GM23338 (cell line): Measurements from ENCODE around the gene AGBL4. TPM values are rescaled to one million over a fixed set of nuclear protein-coding genes. Genes with fewer than 3 reads are reported as not detected.

ENCODE experiments used
- ATAC-seq: fragments of 200-7000 bp; cut with Tn5 transposase; 3 replicates; pipeline ENCODE4 v1.9.1; 2020
- DNase-seq: peaks from one replicate; pipeline ENCODE4 v3.0.0-alpha.2; 2015; ENCODE audit warnings: low spot score
- H2AFZ ChIP-seq: fragments of 200-600 bp; sonication (generic); 2 replicates; pipeline ENCODE4 v1.8.0; 2016; ENCODE audit warnings: antibody characterized with exemption, mild to moderate bottlenecking, moderate library complexity
- H3F3A ChIP-seq: fragments of 200-600 bp; sonication (generic); replicated peaks from 2 replicates; pipeline ENCODE4 v1.8.0; 2017; ENCODE audit warnings: antibody characterized with exemption, mixed run types, low read depth
- H3K27ac ChIP-seq: fragments of 200-600 bp; sonication (generic); 2 replicates; pipeline ENCODE4 v1.6.1; 2016; ENCODE audit warnings: low read depth
- H3K27me3 ChIP-seq: fragments of 200-600 bp; sonication (generic); 2 replicates; pipeline ENCODE4 v1.8.0; 2016; ENCODE audit warnings: mild to moderate bottlenecking, mixed run types, moderate library complexity; ENCODE audit not compliant: insufficient read depth
- H3K36me3 ChIP-seq: fragments of 200-600 bp; sonication (generic); 2 replicates; pipeline ENCODE4 v1.8.0; 2016; ENCODE audit warnings: mild to moderate bottlenecking; ENCODE audit not compliant: insufficient read depth
- H3K4me1 ChIP-seq: fragments of 200-600 bp; sonication (generic); 2 replicates; pipeline ENCODE4 v1.8.0; 2016; ENCODE audit warnings: mild to moderate bottlenecking, moderate library complexity; ENCODE audit not compliant: insufficient read depth
- H3K4me2 ChIP-seq: fragments of 200-600 bp; sonication (generic); 2 replicates; pipeline ENCODE4 v1.7.1; 2017; ENCODE audit warnings: mixed run types
- H3K4me3 ChIP-seq: fragments of 200-600 bp; sonication (generic); 2 replicates; pipeline ENCODE4 v1.6.1; 2016; ENCODE audit warnings: mixed run types
- H3K79me2 ChIP-seq: fragments of 200-600 bp; sonication (generic); replicated peaks from 2 replicates; pipeline ENCODE4 v1.8.0; 2017; ENCODE audit warnings: mild to moderate bottlenecking; ENCODE audit not compliant: insufficient read depth
- H3K9me2 ChIP-seq: fragments of 200-600 bp; sonication (generic); 2 replicates; pipeline ENCODE4 v1.8.0; 2017; ENCODE audit not compliant: insufficient read depth
- H4K20me1 ChIP-seq: fragments of 200-600 bp; sonication (generic); replicated peaks from 2 replicates; pipeline ENCODE4 v1.8.0; 2017; ENCODE audit warnings: mild to moderate bottlenecking; ENCODE audit not compliant: insufficient read depth
- H3K27ac Mint-ChIP-seq: 2 replicates; pipeline ENCODE4 v1.8.0; 2020; ENCODE audit warnings: inconsistent platforms, mild to moderate bottlenecking, moderate library complexity, mixed read lengths
- H3K27me3 Mint-ChIP-seq: 3 replicates; pipeline ENCODE4 v1.8.0; 2022; ENCODE audit warnings: low read depth, mild to moderate bottlenecking, moderate library complexity, mixed read lengths, inconsistent platforms; ENCODE audit not compliant: insufficient read depth, poor library complexity
- H3K36me3 Mint-ChIP-seq: 3 replicates; pipeline ENCODE4 v1.8.0; 2021; ENCODE audit warnings: low read depth, mild to moderate bottlenecking, inconsistent platforms, moderate library complexity, mixed read lengths
- H3K4me1 Mint-ChIP-seq: 3 replicates; pipeline ENCODE4 v1.8.0; 2020; ENCODE audit warnings: mild to moderate bottlenecking, inconsistent platforms, mixed read lengths
- H3K4me3 Mint-ChIP-seq: 3 replicates; pipeline ENCODE4 v1.8.0; 2021; ENCODE audit warnings: moderate library complexity, mild to moderate bottlenecking, inconsistent platforms, mixed read lengths
- H3K9me3 Mint-ChIP-seq: 3 replicates; pipeline ENCODE4 v1.8.0; 2020; ENCODE audit warnings: moderate library complexity, mild to moderate bottlenecking, inconsistent platforms, mixed read lengths
- CREB1 ChIP-seq: fragments of 250-450 bp; sonication (Bioruptor Pico); IDR thresholded peaks from 2 replicates; pipeline ENCODE4 v1.5.0; 2020; ENCODE audit warnings: low read depth, mild to moderate bottlenecking, moderate library complexity
- EZH2 ChIP-seq: fragments of 200-600 bp; sonication (generic); IDR thresholded peaks from one replicate; pipeline ENCODE4 v1.8.0; 2017; ENCODE audit warnings: antibody characterized with exemption, mild to moderate bottlenecking, low read depth; ENCODE audit not compliant: unreplicated experiment
- EZH2phosphoT487 ChIP-seq: fragments of 200-600 bp; sonication (generic); IDR thresholded peaks from one replicate; pipeline ENCODE4 v1.8.1; 2018; ENCODE audit warnings: antibody characterized with exemption; ENCODE audit not compliant: unreplicated experiment
- JUNB ChIP-seq: IDR thresholded peaks from one replicate; pipeline ENCODE4 v1.6.1; 2016; ENCODE audit warnings: antibody characterized with exemption; ENCODE audit not compliant: unreplicated experiment
- NANOG ChIP-seq: IDR thresholded peaks from 2 replicates; pipeline ENCODE4 v1.6.1; 2016; ENCODE audit warnings: antibody characterized with exemption, borderline replicate concordance
- STAT1 ChIP-seq: IDR thresholded peaks from one replicate; pipeline ENCODE4 v1.6.1; 2016; ENCODE audit warnings: antibody characterized with exemption; ENCODE audit not compliant: unreplicated experiment
- ZNF114 ChIP-seq: fragments of 250-450 bp; sonication (Bioruptor Pico); IDR thresholded peaks from 2 replicates; pipeline ENCODE4 v1.5.0; 2020; ENCODE audit warnings: mild to moderate bottlenecking, moderate library complexity
- ZNF331 ChIP-seq: fragments of 250-450 bp; sonication (Bioruptor Pico); IDR thresholded peaks from 2 replicates; pipeline ENCODE4 v1.5.0; 2020; ENCODE audit warnings: low read depth, mild to moderate bottlenecking, moderate library complexity
- polyA plus RNA-seq: library from polyadenylated mRNA; unstranded; fragments of >200 nt; fragmentation: Nextera tagmentation; extraction: Ambion mirVana; gene quantifications from 2 replicates; pipeline ENCODE4 v1.2.1, GENCODE V29; 2016
- total RNA-seq: library from RNA; depleted of rRNA; stranded (reverse); fragments of >200 nt; shearing (Covaris generic); gene quantifications from 2 replicates; pipeline ENCODE4 v1.2.3, GENCODE V29; 2014
- TF ChIP-seq, protein P1 (sequence below): fragments of 250-450 bp; sonication (Bioruptor Pico); IDR thresholded peaks from 2 replicates; pipeline ENCODE4 v1.5.0; 2020; ENCODE audit warnings: mild to moderate bottlenecking, moderate library complexity
- TF ChIP-seq, protein P2 (sequence below): IDR thresholded peaks from one replicate; pipeline ENCODE4 v1.6.1; 2018; ENCODE audit warnings: antibody characterized with exemption; ENCODE audit not compliant: unreplicated experiment
- TF ChIP-seq, protein P3 (sequence below), 2 experiments: fragments of 200-600 bp in 1 of 2; sonication (generic) in 1 of 2; conservative IDR thresholded peaks; 2 replicates each; pipeline versions ENCODE4 v1.5.1 to v1.6.1; 2016 to 2017; ENCODE audit warnings: antibody characterized with exemption in 2 of 2, low read depth in 2 of 2, mild to moderate bottlenecking in 2 of 2, moderate library complexity in 1 of 2
- TF ChIP-seq, protein P4 (sequence below): IDR thresholded peaks from 2 replicates; pipeline ENCODE4 v1.6.1; 2016; ENCODE audit warnings: antibody characterized with exemption

Gene AGBL4
- total and polyA plus RNA-seq, 2 experiments from 2014 or later = 0.91 to 1.5 TPM

DNA sequence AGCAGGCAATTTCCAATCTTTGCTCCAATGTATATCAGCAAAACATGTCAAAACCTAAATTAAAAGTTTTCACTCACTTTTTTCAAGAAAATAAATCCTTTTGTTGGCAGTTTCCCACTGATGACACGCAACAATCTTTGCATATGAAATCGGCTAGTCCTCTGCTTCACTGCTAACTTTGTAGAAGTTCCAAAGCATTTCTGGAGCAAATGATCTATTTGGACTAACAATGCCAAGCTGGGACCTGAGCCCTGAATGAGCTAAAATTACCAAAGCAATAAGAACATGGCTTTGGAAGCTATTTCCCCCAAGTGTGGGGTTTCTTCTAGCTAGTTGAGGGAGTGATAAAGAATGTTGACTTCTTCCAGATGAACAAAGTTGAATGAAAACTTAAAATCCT lies 1252.2 kb downstream of the AGBL4 start (continued):
- TF ChIP-seq EZH2phosphoT487 = no peak
- TF ChIP-seq, protein P1, sequence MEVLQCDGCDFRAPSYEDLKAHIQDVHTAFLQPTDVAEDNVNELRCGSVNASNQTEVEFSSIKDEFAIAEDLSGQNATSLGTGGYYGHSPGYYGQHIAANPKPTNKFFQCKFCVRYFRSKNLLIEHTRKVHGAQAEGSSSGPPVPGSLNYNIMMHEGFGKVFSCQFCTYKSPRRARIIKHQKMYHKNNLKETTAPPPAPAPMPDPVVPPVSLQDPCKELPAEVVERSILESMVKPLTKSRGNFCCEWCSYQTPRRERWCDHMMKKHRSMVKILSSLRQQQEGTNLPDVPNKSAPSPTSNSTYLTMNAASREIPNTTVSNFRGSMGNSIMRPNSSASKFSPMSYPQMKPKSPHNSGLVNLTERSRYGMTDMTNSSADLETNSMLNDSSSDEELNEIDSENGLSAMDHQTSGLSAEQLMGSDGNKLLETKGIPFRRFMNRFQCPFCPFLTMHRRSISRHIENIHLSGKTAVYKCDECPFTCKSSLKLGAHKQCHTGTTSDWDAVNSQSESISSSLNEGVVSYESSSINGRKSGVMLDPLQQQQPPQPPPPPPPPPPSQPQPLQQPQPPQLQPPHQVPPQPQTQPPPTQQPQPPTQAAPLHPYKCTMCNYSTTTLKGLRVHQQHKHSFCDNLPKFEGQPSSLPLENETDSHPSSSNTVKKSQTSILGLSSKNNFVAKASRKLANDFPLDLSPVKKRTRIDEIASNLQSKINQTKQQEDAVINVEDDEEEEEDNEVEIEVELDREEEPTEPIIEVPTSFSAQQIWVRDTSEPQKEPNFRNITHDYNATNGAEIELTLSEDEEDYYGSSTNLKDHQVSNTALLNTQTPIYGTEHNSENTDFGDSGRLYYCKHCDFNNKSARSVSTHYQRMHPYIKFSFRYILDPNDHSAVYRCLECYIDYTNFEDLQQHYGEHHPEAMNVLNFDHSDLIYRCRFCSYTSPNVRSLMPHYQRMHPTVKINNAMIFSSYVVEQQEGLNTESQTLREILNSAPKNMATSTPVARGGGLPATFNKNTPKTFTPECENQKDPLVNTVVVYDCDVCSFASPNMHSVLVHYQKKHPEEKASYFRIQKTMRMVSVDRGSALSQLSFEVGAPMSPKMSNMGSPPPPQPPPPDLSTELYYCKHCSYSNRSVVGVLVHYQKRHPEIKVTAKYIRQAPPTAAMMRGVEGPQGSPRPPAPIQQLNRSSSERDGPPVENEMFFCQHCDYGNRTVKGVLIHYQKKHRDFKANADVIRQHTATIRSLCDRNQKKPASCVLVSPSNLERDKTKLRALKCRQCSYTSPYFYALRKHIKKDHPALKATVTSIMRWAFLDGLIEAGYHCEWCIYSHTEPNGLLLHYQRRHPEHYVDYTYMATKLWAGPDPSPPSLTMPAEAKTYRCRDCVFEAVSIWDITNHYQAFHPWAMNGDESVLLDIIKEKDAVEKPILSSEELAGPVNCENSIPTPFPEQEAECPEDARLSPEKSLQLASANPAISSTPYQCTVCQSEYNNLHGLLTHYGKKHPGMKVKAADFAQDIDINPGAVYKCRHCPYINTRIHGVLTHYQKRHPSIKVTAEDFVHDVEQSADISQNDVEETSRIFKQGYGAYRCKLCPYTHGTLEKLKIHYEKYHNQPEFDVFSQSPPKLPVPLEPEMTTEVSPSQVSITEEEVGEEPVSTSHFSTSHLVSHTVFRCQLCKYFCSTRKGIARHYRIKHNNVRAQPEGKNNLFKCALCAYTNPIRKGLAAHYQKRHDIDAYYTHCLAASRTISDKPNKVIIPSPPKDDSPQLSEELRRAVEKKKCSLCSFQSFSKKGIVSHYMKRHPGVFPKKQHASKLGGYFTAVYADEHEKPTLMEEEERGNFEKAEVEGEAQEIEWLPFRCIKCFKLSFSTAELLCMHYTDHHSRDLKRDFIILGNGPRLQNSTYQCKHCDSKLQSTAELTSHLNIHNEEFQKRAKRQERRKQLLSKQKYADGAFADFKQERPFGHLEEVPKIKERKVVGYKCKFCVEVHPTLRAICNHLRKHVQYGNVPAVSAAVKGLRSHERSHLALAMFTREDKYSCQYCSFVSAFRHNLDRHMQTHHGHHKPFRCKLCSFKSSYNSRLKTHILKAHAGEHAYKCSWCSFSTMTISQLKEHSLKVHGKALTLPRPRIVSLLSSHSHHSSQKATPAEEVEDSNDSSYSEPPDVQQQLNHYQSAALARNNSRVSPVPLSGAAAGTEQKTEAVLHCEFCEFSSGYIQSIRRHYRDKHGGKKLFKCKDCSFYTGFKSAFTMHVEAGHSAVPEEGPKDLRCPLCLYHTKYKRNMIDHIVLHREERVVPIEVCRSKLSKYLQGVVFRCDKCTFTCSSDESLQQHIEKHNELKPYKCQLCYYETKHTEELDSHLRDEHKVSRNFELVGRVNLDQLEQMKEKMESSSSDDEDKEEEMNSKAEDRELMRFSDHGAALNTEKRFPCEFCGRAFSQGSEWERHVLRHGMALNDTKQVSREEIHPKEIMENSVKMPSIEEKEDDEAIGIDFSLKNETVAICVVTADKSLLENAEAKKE (CRISPR knock-in tag) = no peak
- TF ChIP-seq EZH2 = no peak
- no peak for TF ChIP-seq CREB1 (CRISPR knock-in tag)
- TF ChIP-seq JUNB = no peak

DNA sequence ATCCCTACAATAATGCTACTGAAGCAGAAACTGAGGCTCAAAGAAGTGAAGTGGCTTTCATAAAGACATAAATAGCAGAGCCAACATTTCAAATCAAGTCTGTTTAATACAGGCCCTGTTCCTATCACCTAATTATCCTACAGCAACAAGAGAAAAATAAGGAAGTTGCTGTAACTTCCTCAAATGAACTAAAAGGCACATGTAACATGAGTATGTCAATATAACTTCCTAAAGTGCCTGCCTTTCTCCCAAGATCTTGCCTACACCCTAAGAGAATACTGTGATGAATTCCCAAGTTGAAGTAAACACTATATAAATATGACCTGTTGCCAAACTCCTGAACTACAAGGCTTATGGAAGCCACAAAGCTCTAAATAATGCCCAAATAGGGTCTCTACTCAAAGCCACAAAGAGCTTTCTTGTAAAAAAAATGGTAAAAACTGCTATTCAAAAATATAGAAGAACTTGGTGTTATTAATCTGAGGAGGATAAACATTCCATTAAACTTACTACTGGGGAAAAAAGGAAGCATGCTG lies 1255.7 kb downstream of the AGBL4 start:
- no peaks in the 10 kb centered on the region for H3K27me3 Mint-ChIP-seq
- H4K20me1 ChIP-seq = no peaks in the 10 kb centered on the region; the same call in 1 of the 2 replicates
- no peaks in the 10 kb centered on the region for H3K27me3 ChIP-seq
- no peaks in the 10 kb centered on the region for H3K9me2 ChIP-seq
- no peaks in the 10 kb centered on the region for H3K4me1 ChIP-seq
- H3K79me2 ChIP-seq = no peaks in the 10 kb centered on the region
- no peak for DNase-seq
- H3K4me2 ChIP-seq = no peak overlapping the region
- H3F3A ChIP-seq = no peaks in the 10 kb centered on the region
- H3K9me3 Mint-ChIP-seq = no peaks in the 10 kb centered on the region
- no peaks in the 10 kb centered on the region; the same call in 2 of the 3 replicates for H3K4me1 Mint-ChIP-seq
- no peak overlapping the region for H3K4me3 Mint-ChIP-seq
- no peak overlapping the region for H3K27ac Mint-ChIP-seq
- H3K27ac ChIP-seq = no peak overlapping the region
- no peaks in the 10 kb centered on the region for H3K36me3 ChIP-seq
- no peak overlapping the region for H2AFZ ChIP-seq
- no peaks in the 10 kb centered on the region; the same call in 2 of the 3 replicates for H3K36me3 Mint-ChIP-seq
- H3K4me3 ChIP-seq = no peak overlapping the region
- ATAC-seq = no peak
- TF ChIP-seq EZH2 = no peak
- TF ChIP-seq CREB1 (CRISPR knock-in tag) = no peak
- TF ChIP-seq, protein P2, sequence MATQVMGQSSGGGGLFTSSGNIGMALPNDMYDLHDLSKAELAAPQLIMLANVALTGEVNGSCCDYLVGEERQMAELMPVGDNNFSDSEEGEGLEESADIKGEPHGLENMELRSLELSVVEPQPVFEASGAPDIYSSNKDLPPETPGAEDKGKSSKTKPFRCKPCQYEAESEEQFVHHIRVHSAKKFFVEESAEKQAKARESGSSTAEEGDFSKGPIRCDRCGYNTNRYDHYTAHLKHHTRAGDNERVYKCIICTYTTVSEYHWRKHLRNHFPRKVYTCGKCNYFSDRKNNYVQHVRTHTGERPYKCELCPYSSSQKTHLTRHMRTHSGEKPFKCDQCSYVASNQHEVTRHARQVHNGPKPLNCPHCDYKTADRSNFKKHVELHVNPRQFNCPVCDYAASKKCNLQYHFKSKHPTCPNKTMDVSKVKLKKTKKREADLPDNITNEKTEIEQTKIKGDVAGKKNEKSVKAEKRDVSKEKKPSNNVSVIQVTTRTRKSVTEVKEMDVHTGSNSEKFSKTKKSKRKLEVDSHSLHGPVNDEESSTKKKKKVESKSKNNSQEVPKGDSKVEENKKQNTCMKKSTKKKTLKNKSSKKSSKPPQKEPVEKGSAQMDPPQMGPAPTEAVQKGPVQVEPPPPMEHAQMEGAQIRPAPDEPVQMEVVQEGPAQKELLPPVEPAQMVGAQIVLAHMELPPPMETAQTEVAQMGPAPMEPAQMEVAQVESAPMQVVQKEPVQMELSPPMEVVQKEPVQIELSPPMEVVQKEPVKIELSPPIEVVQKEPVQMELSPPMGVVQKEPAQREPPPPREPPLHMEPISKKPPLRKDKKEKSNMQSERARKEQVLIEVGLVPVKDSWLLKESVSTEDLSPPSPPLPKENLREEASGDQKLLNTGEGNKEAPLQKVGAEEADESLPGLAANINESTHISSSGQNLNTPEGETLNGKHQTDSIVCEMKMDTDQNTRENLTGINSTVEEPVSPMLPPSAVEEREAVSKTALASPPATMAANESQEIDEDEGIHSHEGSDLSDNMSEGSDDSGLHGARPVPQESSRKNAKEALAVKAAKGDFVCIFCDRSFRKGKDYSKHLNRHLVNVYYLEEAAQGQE = no peak
- no peak for TF ChIP-seq NANOG
- no peak for TF ChIP-seq JUNB
- TF ChIP-seq, protein P3, sequence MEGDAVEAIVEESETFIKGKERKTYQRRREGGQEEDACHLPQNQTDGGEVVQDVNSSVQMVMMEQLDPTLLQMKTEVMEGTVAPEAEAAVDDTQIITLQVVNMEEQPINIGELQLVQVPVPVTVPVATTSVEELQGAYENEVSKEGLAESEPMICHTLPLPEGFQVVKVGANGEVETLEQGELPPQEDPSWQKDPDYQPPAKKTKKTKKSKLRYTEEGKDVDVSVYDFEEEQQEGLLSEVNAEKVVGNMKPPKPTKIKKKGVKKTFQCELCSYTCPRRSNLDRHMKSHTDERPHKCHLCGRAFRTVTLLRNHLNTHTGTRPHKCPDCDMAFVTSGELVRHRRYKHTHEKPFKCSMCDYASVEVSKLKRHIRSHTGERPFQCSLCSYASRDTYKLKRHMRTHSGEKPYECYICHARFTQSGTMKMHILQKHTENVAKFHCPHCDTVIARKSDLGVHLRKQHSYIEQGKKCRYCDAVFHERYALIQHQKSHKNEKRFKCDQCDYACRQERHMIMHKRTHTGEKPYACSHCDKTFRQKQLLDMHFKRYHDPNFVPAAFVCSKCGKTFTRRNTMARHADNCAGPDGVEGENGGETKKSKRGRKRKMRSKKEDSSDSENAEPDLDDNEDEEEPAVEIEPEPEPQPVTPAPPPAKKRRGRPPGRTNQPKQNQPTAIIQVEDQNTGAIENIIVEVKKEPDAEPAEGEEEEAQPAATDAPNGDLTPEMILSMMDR (conservative IDR thresholded peaks at IDR 0.05; ENCODE audit: low read depth in 2 of 2) = no peak
- no peak for TF ChIP-seq STAT1
- TF ChIP-seq ZNF114 (CRISPR knock-in tag) = no peak
- TF ChIP-seq, protein P4, sequence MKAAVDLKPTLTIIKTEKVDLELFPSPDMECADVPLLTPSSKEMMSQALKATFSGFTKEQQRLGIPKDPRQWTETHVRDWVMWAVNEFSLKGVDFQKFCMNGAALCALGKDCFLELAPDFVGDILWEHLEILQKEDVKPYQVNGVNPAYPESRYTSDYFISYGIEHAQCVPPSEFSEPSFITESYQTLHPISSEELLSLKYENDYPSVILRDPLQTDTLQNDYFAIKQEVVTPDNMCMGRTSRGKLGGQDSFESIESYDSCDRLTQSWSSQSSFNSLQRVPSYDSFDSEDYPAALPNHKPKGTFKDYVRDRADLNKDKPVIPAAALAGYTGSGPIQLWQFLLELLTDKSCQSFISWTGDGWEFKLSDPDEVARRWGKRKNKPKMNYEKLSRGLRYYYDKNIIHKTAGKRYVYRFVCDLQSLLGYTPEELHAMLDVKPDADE = no peak
- no peak for TF ChIP-seq ZNF331 (CRISPR knock-in tag)
- TF ChIP-seq EZH2phosphoT487 = no peak
